Adipocyte (in vitro differentiated cells): ENCODE measurements around the gene PHAX.
"Not testable (repeated sequence)": the region's sequence is repeated elsewhere in the genome, so short reads cannot be mapped to it uniquely, and the experiment has no call there.

ENCODE experiments used
- DNase-seq: peaks from one replicate; pipeline ENCODE4 v3.0.0-alpha.2; 2015; ENCODE audit warnings: low read depth
- H3K27me3 ChIP-seq: replicated peaks from 2 replicates; pipeline ENCODE4 v1.7.0; 2013; ENCODE audit warnings: mild to moderate bottlenecking, low read length, moderate library complexity; ENCODE audit not compliant: control insufficient read depth, insufficient read depth
- H3K36me3 ChIP-seq: 2 replicates; pipeline ENCODE4 v1.7.0; 2013; ENCODE audit warnings: low read length, mild to moderate bottlenecking, moderate library complexity; ENCODE audit not compliant: control insufficient read depth, insufficient read depth, severe bottlenecking
- H3K4me1 ChIP-seq: 2 replicates; pipeline ENCODE4 v1.7.0; 2013; ENCODE audit warnings: mild to moderate bottlenecking, low read length, moderate library complexity; ENCODE audit not compliant: control insufficient read depth, insufficient read depth
- H3K4me3 ChIP-seq: 2 replicates; pipeline ENCODE4 v1.7.0; 2013; ENCODE audit warnings: mild to moderate bottlenecking, low read length, moderate library complexity
- H3K9ac ChIP-seq: 2 replicates; pipeline ENCODE4 v1.7.0; 2013; ENCODE audit warnings: mild to moderate bottlenecking, low read length, moderate library complexity
- H3K9me3 ChIP-seq: 2 replicates; pipeline ENCODE4 v1.7.0; 2013; ENCODE audit warnings: mild to moderate bottlenecking, low read length, moderate library complexity; ENCODE audit not compliant: control insufficient read depth

The PHAX gene

DNA sequence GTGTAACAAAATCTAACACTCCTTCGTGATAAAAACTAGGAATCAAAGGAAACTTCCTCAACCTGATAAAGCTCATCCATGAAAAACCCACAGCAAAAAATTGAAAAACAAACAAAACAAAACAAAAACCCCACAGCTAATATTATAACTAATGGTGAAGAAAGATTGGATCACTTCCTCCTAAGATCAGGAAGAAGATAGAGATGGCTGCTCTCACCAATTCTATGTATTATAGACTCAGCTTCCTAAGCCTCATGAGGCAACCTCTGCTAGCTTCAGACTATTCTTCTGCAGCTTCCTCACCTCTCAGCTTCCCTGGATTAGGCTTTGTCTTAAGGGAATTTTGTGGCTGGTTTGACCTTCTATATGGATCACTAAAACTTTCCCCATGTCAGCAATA is 40.1 kb downstream of the PHAX start:
- Histone ChIP-seq H3K36me3 (no peaks in the 10 kb centered on the region), H3K27me3 (no peaks in the 10 kb centered on the region), H3K9ac (no peak overlapping the region), H3K9me3 (peaks cover 10% of the 10 kb centered on the region), H3K4me1 (no peaks in the 10 kb centered on the region), H3K4me3 (no peak overlapping the region)
- no peak for DNase-seq

- no peaks in the 10 kb centered on the region for H3K4me1 ChIP-seq
- no peak for DNase-seq
- no peak overlapping the region for H3K4me3 ChIP-seq
- H3K36me3 ChIP-seq: no peaks in the 10 kb centered on the region
- peaks cover 10% of the 10 kb centered on the region for H3K9me3 ChIP-seq
- no peaks in the 10 kb centered on the region for H3K27me3 ChIP-seq
- no peak overlapping the region for H3K9ac ChIP-seq
These were observed 40.6 kb downstream of the PHAX start for GRCh38 chr5:126641387-126641786.

- Histone ChIP-seq H3K4me1 (no peaks in the 10 kb centered on the region), H3K27me3 (no peaks in the 10 kb centered on the region), H3K9me3 (peaks cover 10% of the 10 kb centered on the region), H3K9ac (no peak overlapping the region), H3K4me3 (peak overlapping the region; percentile 37), H3K36me3 (no peaks in the 10 kb centered on the region)
- no peak for DNase-seq
These were observed 44.4 kb downstream of the PHAX start for GRCh38 chr5:126645132-126645531.

GRCh38 chr5:126647071-126647470 is 46.3 kb downstream of the PHAX start:
- peaks cover 3% of the 10 kb centered on the region for H3K4me1 ChIP-seq
- H3K27me3 ChIP-seq: no peaks in the 10 kb centered on the region
- peaks cover 10% of the 10 kb centered on the region for H3K9me3 ChIP-seq
- DNase-seq: no peak
- H3K9ac ChIP-seq: no peak overlapping the region
- H3K4me3 ChIP-seq: no peak overlapping the region
- no peaks in the 10 kb centered on the region for H3K36me3 ChIP-seq

DNA sequence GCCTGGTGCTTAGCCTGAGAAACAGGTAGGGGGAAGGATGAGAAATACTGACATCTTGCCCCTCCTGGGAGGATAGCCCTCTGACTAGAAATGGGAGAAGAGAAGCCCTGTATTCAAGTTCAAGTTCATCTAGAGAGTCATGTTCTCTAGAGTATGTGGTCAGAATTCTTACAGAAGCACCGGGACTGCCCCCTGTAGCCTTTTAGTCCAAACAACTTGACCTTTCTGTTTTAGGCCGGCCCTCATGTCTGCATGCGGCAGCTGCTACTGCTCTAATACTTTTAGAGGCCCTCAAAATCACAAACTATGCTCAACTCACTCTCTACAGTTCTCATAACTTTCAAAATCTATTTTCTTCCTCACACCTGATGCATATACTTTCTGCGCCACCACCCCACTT is 47.7 kb downstream of the PHAX start:
- Histone ChIP-seq H3K9ac (no peak overlapping the region), H3K4me3 (no peak overlapping the region), H3K4me1 (peaks cover 3% of the 10 kb centered on the region), H3K36me3 (no peaks in the 10 kb centered on the region), H3K9me3 (peaks cover 10% of the 10 kb centered on the region), H3K27me3 (no peaks in the 10 kb centered on the region)
- DNase-seq: no peak

DNA sequence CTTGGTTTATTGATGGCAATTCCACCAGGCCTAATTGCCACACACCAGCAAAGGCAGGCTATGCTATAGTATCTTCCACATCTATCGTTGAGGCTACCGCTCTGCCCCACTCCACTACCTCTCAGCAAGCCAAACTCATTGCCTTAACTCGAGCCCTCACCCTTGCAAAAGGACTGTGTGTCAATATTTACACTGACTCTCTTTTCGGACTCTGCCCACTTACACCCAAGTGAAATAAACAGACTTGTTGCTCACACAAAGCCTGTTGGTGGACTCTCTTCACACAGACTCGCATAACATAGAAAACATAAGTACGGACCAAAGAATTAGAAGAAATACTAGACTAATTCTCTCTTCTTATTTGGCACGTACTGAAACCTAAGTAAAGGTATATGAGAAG is 48.3 kb downstream of the PHAX start:
- not testable (repeated sequence) for H3K36me3 ChIP-seq, H3K4me3 ChIP-seq, DNase-seq, H3K27me3 ChIP-seq, H3K9ac ChIP-seq, H3K4me1 ChIP-seq
- peaks cover 10% of the 10 kb centered on the region for H3K9me3 ChIP-seq

DNA sequence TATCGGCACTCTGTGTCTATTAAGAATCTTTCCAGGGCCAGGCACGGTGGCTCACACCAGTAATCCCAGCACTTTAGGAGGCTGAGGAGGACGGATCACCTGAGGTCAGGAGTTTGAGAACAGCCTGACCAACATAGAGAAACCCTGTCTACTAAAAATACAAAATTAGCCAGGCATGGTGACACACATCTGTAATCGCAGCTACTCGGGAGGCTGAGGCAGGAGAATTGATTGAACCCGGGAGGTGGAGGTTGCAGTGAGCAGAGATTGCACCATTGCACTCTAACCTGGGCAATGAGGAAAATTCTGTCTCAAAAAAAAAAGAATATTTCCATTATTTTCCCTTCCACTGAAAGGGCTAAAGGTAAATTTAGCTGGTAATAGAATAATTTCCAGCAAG is 49.0 kb downstream of the PHAX start:
- H3K4me3 ChIP-seq, H3K4me1 ChIP-seq, H3K9ac ChIP-seq, DNase-seq, H3K36me3 ChIP-seq, H3K27me3 ChIP-seq: not testable (repeated sequence)
- H3K9me3 ChIP-seq: peaks cover 10% of the 10 kb centered on the region

GRCh38 chr5:126650463-126650862 is 49.7 kb downstream of the PHAX start:
- Histone ChIP-seq H3K27me3 (no peaks in the 10 kb centered on the region), H3K9ac (no peak overlapping the region)

DNA sequence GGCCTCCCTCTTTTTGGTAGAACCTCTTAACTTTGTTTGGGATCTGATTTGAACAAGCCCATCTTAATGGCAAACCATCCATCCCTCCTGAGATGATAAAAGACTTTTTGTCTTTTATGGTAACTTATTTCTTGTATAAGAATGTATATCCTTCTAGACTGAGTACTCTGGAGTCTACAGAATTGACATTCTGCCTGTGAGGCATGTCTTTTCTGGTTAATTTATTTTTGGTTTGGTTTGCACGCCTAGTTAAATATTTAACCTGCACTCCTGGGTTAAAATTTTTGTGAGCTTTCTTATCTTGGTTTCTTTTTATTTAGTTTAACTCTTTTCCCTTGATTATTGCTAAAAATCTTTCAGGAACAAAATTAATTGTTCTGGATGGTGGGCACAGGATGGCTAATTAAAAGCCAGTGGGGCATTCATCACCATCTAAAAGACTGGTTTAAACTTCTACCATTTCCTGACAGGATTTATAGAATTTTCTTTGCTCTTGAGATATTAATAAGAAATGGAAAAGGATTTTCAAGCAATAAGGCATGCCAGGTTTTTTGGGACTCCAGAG is 50.3 kb downstream of the PHAX start:
- Histone ChIP-seq H3K4me3 (no peak overlapping the region), H3K9me3 (no peaks in the 10 kb centered on the region), H3K36me3 (no peaks in the 10 kb centered on the region), H3K4me1 (peaks cover 3% of the 10 kb centered on the region), H3K27me3 (no peaks in the 10 kb centered on the region), H3K9ac (no peak overlapping the region)
- no peak for DNase-seq

More at GRCh38 chr5:126650463-126650862, 49.7 kb downstream of the PHAX start:
- no peak overlapping the region for H3K4me3 ChIP-seq
- H3K4me1 ChIP-seq: peaks cover 3% of the 10 kb centered on the region
- H3K36me3 ChIP-seq: no peaks in the 10 kb centered on the region
- H3K9me3 ChIP-seq: peaks cover 3% of the 10 kb centered on the region
- no peak for DNase-seq

- no peak overlapping the region for H3K9ac ChIP-seq
- no peak overlapping the region for H3K4me3 ChIP-seq
- no peaks in the 10 kb centered on the region for H3K4me1 ChIP-seq
- no peaks in the 10 kb centered on the region for H3K9me3 ChIP-seq
- peak; percentile 80 for DNase-seq
- H3K27me3 ChIP-seq: no peaks in the 10 kb centered on the region
- no peaks in the 10 kb centered on the region for H3K36me3 ChIP-seq
These were observed 55.8 kb downstream of the PHAX start for GRCh38 chr5:126656401-126657007.

DNA sequence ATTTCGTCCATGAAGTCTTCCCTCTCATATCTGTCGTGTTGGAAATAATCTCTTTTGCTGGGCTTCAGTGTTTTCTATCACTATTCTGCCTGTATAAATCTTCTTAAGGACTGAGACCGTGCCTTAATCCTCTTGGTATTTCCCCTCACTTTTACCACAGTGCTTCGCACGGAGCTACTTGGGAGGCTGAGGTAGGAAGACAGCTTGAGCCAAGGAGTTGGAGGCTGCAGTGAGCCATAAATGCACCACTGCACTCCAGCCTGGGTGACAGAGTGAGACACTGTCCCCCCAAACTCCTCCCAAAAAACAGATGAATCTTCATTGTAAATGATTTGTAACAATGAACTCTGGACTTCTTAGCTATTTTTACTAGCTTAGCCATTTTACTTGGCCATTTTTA is 57.8 kb downstream of the PHAX start:
- DNase-seq: peak; percentile 30
- H3K9ac ChIP-seq: no peak overlapping the region

More for the DNA sequence above, 57.8 kb downstream of the PHAX start:
- Histone ChIP-seq H3K9me3 (no peaks in the 10 kb centered on the region), H3K4me3 (no peak overlapping the region), H3K27me3 (no peaks in the 10 kb centered on the region), H3K36me3 (no peaks in the 10 kb centered on the region), H3K4me1 (no peaks in the 10 kb centered on the region)
